NCI-H2171 (cell line): Measurements from ENCODE around the gene MAP4K4.
"Not testable (repeated sequence)": the region's sequence is repeated elsewhere in the genome, so short reads cannot be mapped to it uniquely, and the experiment has no call there.

ENCODE experiments used
- DNase-seq: peaks from one replicate; lab custom pipeline; 2025; lab: John Stamatoyannopoulos, UW

Gene MAP4K4

GRCh38 chr2:101766871-101767739 is 69.6 kb downstream of the MAP4K4 start:
- DNase-seq, result no peak

DNA sequence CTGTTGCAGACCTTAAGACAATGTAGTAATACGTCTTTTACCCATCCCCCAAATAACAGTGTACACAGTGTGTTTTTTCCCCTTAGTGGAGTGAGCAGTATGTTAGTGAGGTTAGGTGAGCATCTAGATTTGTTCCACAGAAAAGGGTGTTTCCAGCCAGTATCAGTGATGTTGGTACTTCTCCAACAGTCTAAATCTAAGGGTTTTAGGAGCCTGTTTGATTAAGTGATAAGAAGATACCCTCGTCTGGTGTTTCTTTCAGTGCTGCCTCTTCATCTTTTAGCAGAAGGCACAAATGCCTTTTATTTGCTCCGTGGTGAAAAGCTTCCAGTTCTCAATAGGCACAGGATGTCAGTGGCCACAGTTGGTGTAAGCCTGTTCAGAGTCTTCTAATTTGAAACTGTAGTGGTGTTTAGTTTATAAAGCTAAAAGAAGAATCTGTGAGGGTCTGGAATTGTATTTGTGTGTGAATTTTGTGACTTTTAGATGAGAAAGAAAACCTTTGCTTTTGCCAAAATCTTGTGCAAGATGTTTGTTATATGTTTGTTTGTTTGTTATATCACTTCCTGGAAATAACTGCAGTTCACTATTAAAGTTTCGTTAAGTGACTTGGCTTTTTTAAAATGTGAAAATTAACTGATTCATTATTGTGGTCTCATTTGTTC is 71.2 kb downstream of the MAP4K4 start:
- no peak for DNase-seq

- DNase-seq, result not testable (repeated sequence)
Measured at GRCh38 chr2:101769726-101770125, 72.2 kb downstream of the MAP4K4 start.

DNA sequence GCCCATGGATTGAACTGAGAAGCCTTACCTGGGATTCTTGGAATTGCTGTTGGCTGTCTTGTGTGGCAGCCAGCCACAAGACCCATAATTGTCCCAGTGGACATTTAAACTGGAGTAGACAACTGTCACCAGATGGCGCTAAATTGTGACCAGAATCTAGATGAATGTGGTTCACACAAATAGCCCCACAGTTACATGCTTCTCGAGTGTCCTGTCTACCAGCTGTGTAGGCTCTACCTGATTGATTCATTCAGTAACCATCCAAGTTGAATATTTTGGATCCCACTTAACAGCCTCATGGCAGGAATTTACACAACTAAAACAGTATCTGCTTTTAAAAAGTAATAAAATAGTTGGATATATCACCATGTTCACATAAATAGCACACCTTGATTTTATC is 73.2 kb downstream of the MAP4K4 start:
- peak; percentile 16 for DNase-seq

DNA sequence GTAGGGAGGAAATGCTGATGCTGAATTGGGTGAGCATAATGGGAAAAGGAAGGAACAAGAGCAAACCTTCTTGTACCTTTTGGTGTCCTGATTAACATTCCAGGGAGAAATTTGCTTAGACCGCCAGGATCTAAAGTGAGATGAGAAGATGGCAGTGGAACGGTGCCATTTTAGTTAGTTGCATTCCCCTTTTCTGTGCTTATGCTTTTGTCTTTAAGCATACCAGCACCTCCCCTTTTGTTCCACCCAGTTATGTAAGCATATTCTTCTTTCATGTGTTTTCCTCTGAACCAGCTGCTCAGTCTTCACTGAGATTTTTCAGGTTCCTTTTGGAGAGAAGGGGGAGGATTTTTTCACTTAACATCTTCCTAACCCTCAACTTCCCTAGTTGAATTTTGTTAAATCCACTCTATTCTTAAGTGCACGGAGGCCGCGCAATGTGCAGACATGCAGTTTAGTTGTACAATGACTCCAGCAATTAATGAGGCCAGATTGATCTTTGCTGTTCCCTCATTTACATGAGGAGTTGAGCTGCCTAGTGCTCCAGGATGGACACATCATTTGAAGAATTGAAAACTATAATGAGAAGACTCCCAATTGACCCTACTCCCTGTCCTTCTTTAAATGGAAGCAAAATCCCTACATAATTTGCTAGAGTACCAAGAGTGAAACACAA is 73.9 kb downstream of the MAP4K4 start:
- DNase-seq, result no peak

DNA sequence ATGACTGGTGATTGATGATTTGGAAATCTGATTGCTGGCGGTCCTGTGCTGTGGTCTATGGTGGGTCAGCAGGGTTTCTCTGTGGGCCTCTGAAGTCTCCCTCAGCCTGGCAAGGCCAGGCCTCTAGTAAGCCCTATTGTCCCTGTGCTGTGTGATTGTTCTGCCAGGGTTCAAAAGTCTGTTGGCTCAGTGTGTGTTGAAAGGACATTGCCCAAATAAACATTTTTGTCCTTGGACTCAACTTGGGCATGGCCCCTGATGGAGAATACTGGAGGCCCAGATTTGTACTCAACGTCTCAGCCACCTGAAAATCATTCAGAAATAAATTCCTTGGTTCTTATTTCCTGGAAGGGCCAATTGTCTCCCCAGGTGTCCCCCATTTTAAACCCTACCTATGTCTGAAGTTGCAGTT is 74.4 kb downstream of the MAP4K4 start:
- no peak for DNase-seq

- DNase-seq, result no peak
Measured at GRCh38 chr2:101773137-101773536, 75.6 kb downstream of the MAP4K4 start.

- DNase-seq, result not testable (repeated sequence)
Measured at GRCh38 chr2:101773961-101774360, 76.5 kb downstream of the MAP4K4 start.

GRCh38 chr2:101775092-101775491 is 77.6 kb downstream of the MAP4K4 start:
- DNase-seq, result no peak

DNA sequence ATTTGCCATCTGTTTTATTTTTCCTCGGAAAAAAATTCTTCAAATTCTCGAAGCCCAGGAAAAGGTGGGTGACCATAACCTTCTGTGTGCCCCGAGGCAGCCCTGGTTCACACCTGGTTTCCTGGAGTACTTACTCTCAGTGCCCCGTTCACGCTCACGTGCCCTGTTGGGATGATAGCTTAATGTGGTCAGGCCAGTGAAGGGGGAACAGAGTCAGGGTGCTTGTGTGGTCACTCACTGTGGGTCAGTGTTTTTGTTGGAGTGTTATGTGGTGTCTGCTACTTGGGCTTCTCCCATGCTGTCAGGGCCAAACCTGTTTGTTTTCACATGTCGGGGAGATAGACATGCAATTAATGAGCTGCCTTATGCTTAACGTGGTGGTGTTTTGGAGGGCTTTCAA is 78.1 kb downstream of the MAP4K4 start:
- no peak for DNase-seq

DNA sequence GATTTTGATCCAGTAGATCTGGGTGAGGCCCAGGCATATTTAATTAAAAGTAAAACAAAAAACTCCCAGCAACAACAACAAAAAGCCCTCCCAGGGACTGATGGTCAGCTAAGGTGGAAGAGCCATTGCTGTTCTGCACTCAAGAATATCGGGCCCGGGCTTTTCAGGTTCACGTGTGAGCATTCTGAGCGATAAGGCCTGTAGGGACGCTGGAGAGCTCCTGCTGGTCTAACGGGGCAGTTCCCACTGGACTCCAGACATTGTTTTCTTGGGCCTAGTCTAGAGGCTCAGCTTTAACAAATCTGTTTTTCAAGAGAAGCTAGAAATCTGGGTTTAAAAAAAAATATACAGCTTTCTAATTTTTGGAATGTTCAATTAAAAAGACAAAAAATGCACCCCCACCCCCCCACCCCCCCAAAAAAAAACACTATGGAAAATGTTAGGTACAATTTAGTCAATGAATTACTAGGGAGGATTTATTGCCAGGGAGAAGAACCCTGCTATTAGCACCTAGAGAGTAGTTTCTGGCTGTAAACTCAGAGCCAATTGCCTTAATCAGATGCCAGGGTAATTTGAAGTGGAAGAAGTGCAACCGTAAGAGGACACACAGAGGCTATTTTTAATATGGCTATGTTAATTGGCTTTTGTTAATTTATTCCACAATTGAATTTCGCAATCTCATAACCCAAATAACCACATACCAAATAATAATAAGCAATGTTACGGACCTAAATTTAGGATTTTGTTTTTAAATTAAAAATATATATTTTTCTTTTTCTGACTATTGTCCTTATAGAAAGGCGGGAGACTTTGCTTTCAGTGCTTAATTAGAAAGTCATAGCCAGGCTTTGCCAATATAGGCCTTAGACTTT is 78.9 kb downstream of the MAP4K4 start:
- DNase-seq, result no peak

DNA sequence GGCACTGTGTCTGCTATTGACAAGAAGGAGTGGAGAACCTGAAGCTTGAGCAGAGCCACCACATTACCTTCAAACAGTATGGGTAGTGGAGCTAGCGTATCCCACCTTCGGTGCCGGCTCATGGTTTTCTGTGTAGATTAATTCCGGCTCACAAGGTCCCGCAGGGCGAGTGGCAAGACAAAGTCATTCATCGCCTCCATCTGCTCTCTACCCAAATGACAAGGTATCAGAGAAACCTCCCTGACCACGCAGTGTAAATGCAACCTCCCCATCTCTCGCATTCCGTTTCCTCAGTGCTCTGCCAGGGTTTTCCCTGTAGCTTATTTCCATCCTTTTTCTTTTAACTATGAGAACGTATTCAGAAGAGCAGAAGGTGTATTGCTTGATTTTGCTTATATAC is 79.8 kb downstream of the MAP4K4 start:
- no peak for DNase-seq

DNA sequence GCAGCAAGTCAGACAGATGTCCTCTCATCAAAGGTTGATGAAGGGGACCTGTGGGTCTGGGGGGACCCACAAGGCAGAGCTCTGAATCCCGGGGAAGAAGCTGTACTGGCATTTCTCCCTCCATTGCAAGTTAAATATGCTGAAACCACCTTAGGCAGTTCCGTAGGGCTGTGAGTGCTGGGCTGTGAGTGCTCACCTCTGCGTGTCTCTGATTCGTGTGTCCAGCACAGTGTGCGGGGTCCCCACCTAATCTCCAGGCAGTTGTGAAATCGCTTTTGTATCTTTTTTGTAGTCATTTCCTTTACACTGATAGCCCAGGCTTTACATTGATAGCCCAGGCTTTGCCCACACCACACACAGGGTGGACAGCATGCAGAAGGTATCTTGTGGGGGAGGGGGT is 80.6 kb downstream of the MAP4K4 start:
- DNase-seq, result no peak

- no peak for DNase-seq
Measured at GRCh38 chr2:101779190-101779589, 81.7 kb downstream of the MAP4K4 start.

DNA sequence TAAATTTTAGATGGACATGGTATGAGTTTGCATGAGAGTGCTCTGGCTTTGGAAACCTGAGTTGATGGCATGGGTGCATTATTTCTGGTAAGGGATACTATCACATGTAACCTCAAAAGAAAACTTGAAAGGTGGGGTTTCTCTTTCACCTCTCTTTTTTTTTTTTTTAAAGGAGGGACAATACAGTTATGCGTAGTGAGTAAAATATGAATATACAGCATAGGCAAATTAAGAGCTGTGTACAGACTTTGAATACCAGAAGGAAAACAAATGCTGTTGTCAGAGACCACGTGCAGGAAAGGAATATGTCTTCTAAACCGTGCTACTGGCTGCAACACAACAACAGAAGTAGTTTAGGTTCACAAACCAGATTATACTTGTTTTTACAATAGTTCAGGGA is 82.1 kb downstream of the MAP4K4 start:
- no peak for DNase-seq

GRCh38 chr2:101781326-101781725 is 83.8 kb downstream of the MAP4K4 start:
- DNase-seq, result no peak

- DNase-seq, result peak; percentile 16
Measured at GRCh38 chr2:101781791-101782426, 84.4 kb downstream of the MAP4K4 start.

DNA sequence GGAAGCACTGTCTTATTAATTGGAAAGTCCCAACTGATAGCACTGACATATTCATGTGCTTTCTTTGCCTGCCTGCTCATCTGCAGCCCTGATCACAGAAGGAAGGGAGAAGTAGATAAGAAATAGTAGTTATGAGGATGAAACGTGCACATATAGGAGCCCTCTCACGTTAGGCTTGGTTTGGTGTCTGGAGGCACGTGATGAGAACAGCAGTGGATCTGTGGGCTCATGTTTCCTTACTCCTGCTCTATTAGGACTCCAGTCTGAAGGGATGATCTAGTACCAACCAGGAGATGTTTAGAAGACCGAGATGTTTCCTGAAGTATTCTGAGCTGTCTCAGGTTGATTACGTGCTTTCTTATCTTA is 84.9 kb downstream of the MAP4K4 start:
- no peak for DNase-seq

DNA sequence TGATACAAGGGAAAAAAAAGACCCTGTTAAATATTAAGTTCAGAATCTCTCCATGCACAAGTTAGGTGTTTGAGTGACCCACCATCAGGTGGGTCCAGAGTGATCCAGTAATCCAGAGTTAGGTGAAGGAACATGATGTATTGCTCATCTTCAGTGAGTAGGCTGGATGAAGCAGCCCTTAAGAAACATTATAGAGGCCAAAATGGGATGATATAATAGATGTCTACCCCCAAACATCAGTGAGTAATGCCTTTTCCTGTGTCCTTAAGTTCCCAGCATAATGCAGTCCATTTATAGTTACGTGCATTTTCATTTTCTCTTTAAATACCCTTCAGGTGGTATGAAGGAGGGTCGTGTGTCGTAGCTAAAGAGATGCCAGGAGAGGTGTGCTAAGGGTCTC is 89.6 kb downstream of the MAP4K4 start:
- no peak for DNase-seq

- no peak for DNase-seq
Measured at GRCh38 chr2:101788565-101788964, 91.1 kb downstream of the MAP4K4 start.
